HCT116 (cell line): ENCODE measurements around the gene ST7. TPM values are rescaled to one million over a fixed set of nuclear protein-coding genes. Genes with fewer than 3 reads are reported as not detected.

Experiments
- ATAC-seq: fragments of 200-7000 bp; cut with Tn5 transposase; 2 replicates; pipeline ENCODE4 v1.9.1; 2020; ENCODE audit warnings: mild to moderate bottlenecking, moderate library complexity
- BruUV-seq: library from RNA; stranded (reverse); fragments of 400-500 nt; replicated peaks from 2 replicates; lab custom pipeline; 2021; lab: Mats Ljungman, UMichigan
- CTCF ChIA-PET: fragments of 300-600 bp; sonication (Branson Sonifier 250); formaldehyde crosslinking; loops from one replicate; lab custom pipeline; 2021; ENCODE audit warnings: antibody characterized with exemption; lab: Charles Lee
- POLR2A ChIA-PET: fragments of 300-600, 350-600 bp; sonication (Branson Sonifier 250); formaldehyde crosslinking; loops from one replicate; lab custom pipeline; 2021; ENCODE audit warnings: antibody characterized with exemption; lab: Charles Lee
- RAD21 ChIA-PET, 2 experiments: fragments of 300-600 bp; sonication (Branson Sonifier 250); formaldehyde crosslinking; loops; one replicate each; lab custom pipeline; 2023; ENCODE audit warnings: low total read pairs in 2 of 2; ENCODE audit not compliant: uncharacterized antibody in 2 of 2, unreplicated experiment in 2 of 2, low non-redundant PET in 1 of 2; lab: Charles Lee
- DNase-seq: peaks from one replicate; pipeline ENCODE4 v3.0.0-alpha.2; 2010; ENCODE audit warnings: low read depth, low spot score
- H2AFZ ChIP-seq: fragments of 200-600 bp; shearing (Covaris generic), sonication (generic); 2 replicates; pipeline ENCODE4 v1.6.1; 2017; ENCODE audit warnings: low read depth, mixed run types, mixed read lengths, antibody characterized with exemption, low read length; ENCODE audit not compliant: poor library complexity, severe bottlenecking
- H3K27ac ChIP-seq: 2 replicates; pipeline ENCODE4 v1.5.1; 2012; ENCODE audit warnings: low read depth, low read length
- H3K27me3 ChIP-seq: fragments of 200-600 bp; sonication (generic); 2 replicates; pipeline ENCODE4 v1.6.1; 2016; ENCODE audit warnings: mixed run types, low read length, mixed read lengths; ENCODE audit not compliant: insufficient read depth
- H3K36me3 ChIP-seq, 2 experiments: fragments of 200-500 bp in 1 of 2; fragments of 200-600 bp in 1 of 2; sonication (Bioruptor generic) in 1 of 2; sonication (generic) in 1 of 2; 2 replicates each; pipeline versions ENCODE4 v1.5.1 to v1.6.1; 2014 to 2016; ENCODE audit warnings: low read length in 2 of 2, inconsistent platforms in 1 of 2, mixed read lengths in 1 of 2, mixed run types in 1 of 2; ENCODE audit not compliant: insufficient read depth in 2 of 2, control insufficient read depth in 1 of 2
- H3K4me1 ChIP-seq, 2 experiments: fragments of 200-600 bp in 1 of 2; sonication (generic) in 1 of 2; 2 replicates each; pipeline versions ENCODE4 v1.5.1 to v1.6.1; 2012 to 2017; ENCODE audit warnings: low read length in 2 of 2, inconsistent platforms in 1 of 2, mild to moderate bottlenecking in 1 of 2, mixed read lengths in 1 of 2, mixed run types in 1 of 2, moderate library complexity in 1 of 2; ENCODE audit not compliant: insufficient read depth in 2 of 2, control insufficient read depth in 1 of 2
- H3K4me2 ChIP-seq: fragments of 200-600 bp; sonication (generic); 2 replicates; pipeline ENCODE4 v1.6.1; 2017; ENCODE audit warnings: mixed run types, low read length, mixed read lengths
- H3K4me3 ChIP-seq, 2 experiments: fragments of 200-600 bp in 1 of 2; sonication (generic) in 1 of 2; replicated peaks in 1 of 2; 2 replicates each; pipeline ENCODE4 v1.5.1; 2011 to 2016; ENCODE audit warnings: low read length in 2 of 2, control low read depth in 1 of 2, low read depth in 1 of 2, mild to moderate bottlenecking in 1 of 2, mixed read lengths in 1 of 2, mixed run types in 1 of 2
- H3K79me2 ChIP-seq: fragments of 200-600 bp; sonication (generic); 2 replicates; pipeline ENCODE4 v1.6.1; 2017; ENCODE audit warnings: mild to moderate bottlenecking, mixed run types, low read length, moderate library complexity, mixed read lengths; ENCODE audit not compliant: insufficient read depth
- H3K9ac ChIP-seq: fragments of 200-600 bp; sonication (generic); 2 replicates; pipeline ENCODE4 v1.6.1; 2016; ENCODE audit warnings: low read length, mixed read lengths
- H3K9me2 ChIP-seq: fragments of 200-600 bp; sonication (generic), shearing (Covaris generic); 2 replicates; pipeline ENCODE4 v1.6.1; 2017; ENCODE audit warnings: mixed run types, mild to moderate bottlenecking, moderate library complexity; ENCODE audit not compliant: insufficient read depth
- H3K9me3 ChIP-seq, 2 experiments: fragments of 200-500 bp in 1 of 2; fragments of 200-600 bp in 1 of 2; sonication (Bioruptor generic) in 1 of 2; sonication (generic) in 1 of 2; 2 replicates each; pipeline ENCODE4 v1.6.1; 2014 to 2017; ENCODE audit warnings: low read length in 2 of 2, mixed read lengths in 2 of 2, inconsistent platforms in 1 of 2, low read depth in 1 of 2, mild to moderate bottlenecking in 1 of 2, mixed run types in 1 of 2, moderate library complexity in 1 of 2; ENCODE audit not compliant: control insufficient read depth in 1 of 2, insufficient read depth in 1 of 2
- H4K20me1 ChIP-seq: fragments of 200-600 bp; sonication (generic), shearing (Covaris generic); 2 replicates; pipeline ENCODE4 v1.6.1; 2017; ENCODE audit warnings: mixed run types, mild to moderate bottlenecking, moderate library complexity; ENCODE audit not compliant: insufficient read depth
- CBX3 ChIP-seq: IDR thresholded peaks from 2 replicates; pipeline ENCODE4 v1.6.1; 2012; ENCODE audit warnings: low read depth
- CEBPB ChIP-seq: IDR thresholded peaks from 2 replicates; pipeline ENCODE4 v1.6.1; 2012; ENCODE audit warnings: low read depth
- EGR1 ChIP-seq: IDR thresholded peaks from 2 replicates; pipeline ENCODE4 v1.6.1; 2012; ENCODE audit warnings: low read depth
- ELF1 ChIP-seq: IDR thresholded peaks from 2 replicates; pipeline ENCODE4 v1.6.1; 2012; ENCODE audit warnings: low read depth, borderline replicate concordance
- EZH2 ChIP-seq: fragments of 200-600 bp; sonication (generic); IDR thresholded peaks from 2 replicates; pipeline ENCODE4 v1.6.1; 2017; ENCODE audit warnings: antibody characterized with exemption, mixed run types
- EZH2phosphoT487 ChIP-seq: fragments of 200-600 bp; IDR thresholded peaks from 2 replicates; pipeline ENCODE4 v1.6.1; 2018; ENCODE audit warnings: antibody characterized with exemption, borderline replicate concordance
- FOSL1 ChIP-seq: IDR thresholded peaks from 2 replicates; pipeline ENCODE4 v1.6.1; 2012; ENCODE audit warnings: low read depth
- JUND ChIP-seq: IDR thresholded peaks from 2 replicates; pipeline ENCODE4 v1.6.1; 2012
- MAX ChIP-seq: IDR thresholded peaks from 2 replicates; pipeline ENCODE4 v1.6.1; 2012
- POLR2A ChIP-seq: IDR thresholded peaks from 2 replicates; pipeline ENCODE4 v1.7.0; 2011; ENCODE audit warnings: borderline replicate concordance; ENCODE audit not compliant: insufficient read depth, insufficient read length; ENCODE audit errors: extremely low read depth
- POLR2AphosphoS5 ChIP-seq: IDR thresholded peaks from 2 replicates; pipeline ENCODE4 v1.6.1; 2011; ENCODE audit warnings: mild to moderate bottlenecking, low read depth, low read length, moderate library complexity
- SIN3A ChIP-seq: IDR thresholded peaks from 2 replicates; pipeline ENCODE4 v1.6.1; 2012; ENCODE audit warnings: low read depth
- SP1 ChIP-seq: IDR thresholded peaks from 2 replicates; pipeline ENCODE4 v1.6.1; 2012; ENCODE audit warnings: low read depth
- SRF ChIP-seq: IDR thresholded peaks from 2 replicates; pipeline ENCODE4 v1.6.1; 2012; ENCODE audit warnings: low read depth
- YY1 ChIP-seq: IDR thresholded peaks from 2 replicates; pipeline ENCODE4 v1.6.1; 2011; ENCODE audit warnings: low read length, low read depth, moderate library complexity, mild to moderate bottlenecking; ENCODE audit not compliant: insufficient replicate concordance; ENCODE audit errors: extremely low read depth
- ZFX ChIP-seq: fragments of 450-650 bp; IDR thresholded peaks from 2 replicates; pipeline ENCODE4 v1.6.1; 2017
- ZNF274 ChIP-seq: fragments of 200-500 bp; sonication (Bioruptor generic); IDR thresholded peaks from 2 replicates; pipeline ENCODE4 v1.6.1; 2014; ENCODE audit warnings: mild to moderate bottlenecking, low read depth, low read length, inconsistent platforms
- intact Hi-C: fragments of 100-400 bp; cut with micrococcal nuclease; formaldehyde crosslinking; loops from 2 replicates; pipeline ENCODE4 v1.10.0; 2022
- total RNA-seq: library from RNA; stranded (reverse); gene quantifications from one replicate; pipeline ENCODE4 v1.2.1, GENCODE V29; 2021; ENCODE audit not compliant: unreplicated experiment
- TF ChIP-seq, protein P1 (sequence below): IDR thresholded peaks from 2 replicates; pipeline ENCODE4 v1.6.1; 2012
- TF ChIP-seq, protein P2 (sequence below): IDR thresholded peaks from 2 replicates; pipeline ENCODE4 v1.6.1; 2011; ENCODE audit warnings: mild to moderate bottlenecking, low read length, moderate library complexity; ENCODE audit not compliant: insufficient replicate concordance; ENCODE audit errors: extremely low read depth

Gene ST7
- total RNA-seq, 1 experiment from 2014 or later: 12.6 TPM

- Histone ChIP-seq H2AFZ (no peak overlapping the region), H4K20me1 (no peaks in the 10 kb centered on the region), H3K4me1 (peaks cover 0 to 4% of the 10 kb centered on the region in 2 experiments; a peak in 2 of 4 replicates), H3K9ac (no peak overlapping the region), H3K9me2 (no peaks in the 10 kb centered on the region), H3K36me3 (no peaks in the 10 kb centered on the region), H3K4me3 (no peak overlapping the region), H3K9me3 (no peaks in the 10 kb centered on the region), H3K27ac (no peak overlapping the region), H3K27me3 (no peaks in the 10 kb centered on the region), H3K79me2 (no peaks in the 10 kb centered on the region), H3K4me2 (no peak overlapping the region)
- BruUV-seq: no TSS peak
- intact Hi-C loops: no loop called here
- POLR2A ChIA-PET: no interaction called here
- TF ChIP-seq CBX3 (no peak), ZNF274 (no peak), SIN3A (no peak), EZH2 (no peak), YY1 (no peak), CEBPB (no peak), FOSL1 (no peak), EZH2phosphoT487 (no peak), MAX (no peak)
- DNase-seq: no peak
- RAD21 ChIA-PET: no interaction called here
- no peak for ATAC-seq
- CTCF ChIA-PET: no interaction called here
Measured at GRCh38 chr7:117068511-117069145, 115.3 kb downstream of the ST7 start.

GRCh38 chr7:117069379-117069778, 116.1 kb downstream of the ST7 start:
- no peaks in the 10 kb centered on the region for H3K9me3 ChIP-seq
- H3K4me1 ChIP-seq: peaks cover 0 to 4% of the 10 kb centered on the region in 2 experiments; a peak in 2 of 4 replicates
- H3K4me2 ChIP-seq: no peak overlapping the region
- H3K79me2 ChIP-seq: no peaks in the 10 kb centered on the region
- no peak overlapping the region for H3K9ac ChIP-seq
- TF ChIP-seq JUND (no peak), EZH2phosphoT487 (no peak), SRF (no peak), ZFX (no peak), MAX (no peak), CEBPB (no peak), SP1 (no peak), POLR2AphosphoS5 (no peak), ELF1 (no peak), POLR2A (no peak), ZNF274 (no peak), YY1 (no peak), CBX3 (no peak), EZH2 (no peak), EGR1 (no peak)
- TF ChIP-seq, protein P1, sequence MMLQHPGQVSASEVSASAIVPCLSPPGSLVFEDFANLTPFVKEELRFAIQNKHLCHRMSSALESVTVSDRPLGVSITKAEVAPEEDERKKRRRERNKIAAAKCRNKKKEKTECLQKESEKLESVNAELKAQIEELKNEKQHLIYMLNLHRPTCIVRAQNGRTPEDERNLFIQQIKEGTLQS: no peak
- TF ChIP-seq, protein P2, sequence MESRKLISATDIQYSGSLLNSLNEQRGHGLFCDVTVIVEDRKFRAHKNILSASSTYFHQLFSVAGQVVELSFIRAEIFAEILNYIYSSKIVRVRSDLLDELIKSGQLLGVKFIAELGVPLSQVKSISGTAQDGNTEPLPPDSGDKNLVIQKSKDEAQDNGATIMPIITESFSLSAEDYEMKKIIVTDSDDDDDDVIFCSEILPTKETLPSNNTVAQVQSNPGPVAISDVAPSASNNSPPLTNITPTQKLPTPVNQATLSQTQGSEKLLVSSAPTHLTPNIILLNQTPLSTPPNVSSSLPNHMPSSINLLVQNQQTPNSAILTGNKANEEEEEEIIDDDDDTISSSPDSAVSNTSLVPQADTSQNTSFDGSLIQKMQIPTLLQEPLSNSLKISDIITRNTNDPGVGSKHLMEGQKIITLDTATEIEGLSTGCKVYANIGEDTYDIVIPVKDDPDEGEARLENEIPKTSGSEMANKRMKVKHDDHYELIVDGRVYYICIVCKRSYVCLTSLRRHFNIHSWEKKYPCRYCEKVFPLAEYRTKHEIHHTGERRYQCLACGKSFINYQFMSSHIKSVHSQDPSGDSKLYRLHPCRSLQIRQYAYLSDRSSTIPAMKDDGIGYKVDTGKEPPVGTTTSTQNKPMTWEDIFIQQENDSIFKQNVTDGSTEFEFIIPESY: no peak
- TF ChIP-seq, all 23 proteins: peak for 0
- H3K9me2 ChIP-seq: no peaks in the 10 kb centered on the region
- POLR2A ChIA-PET: no interaction called here
- no peak for ATAC-seq
- no peak overlapping the region for H3K27ac ChIP-seq
- CTCF ChIA-PET: no interaction called here
- RAD21 ChIA-PET: no interaction called here
- no peak overlapping the region for H3K4me3 ChIP-seq
- no peak overlapping the region for H2AFZ ChIP-seq
- no peak for DNase-seq
- no peaks in the 10 kb centered on the region for H4K20me1 ChIP-seq
- no peaks in the 10 kb centered on the region for H3K27me3 ChIP-seq
- H3K36me3 ChIP-seq: no peaks in the 10 kb centered on the region
- no TSS peak for BruUV-seq
- intact Hi-C loops: no loop called here
